K562 (cell line): ENCODE results near the gene NIPSNAP3A. TPM values are rescaled to one million over a fixed set of nuclear protein-coding genes. Genes with fewer than 3 reads are reported as not detected.

Experiments used
- ATAC-seq: fragments of 200-7000 bp; cut with Tn5 transposase; 3 replicates; pipeline ENCODE4 v1.9.1; 2020; ENCODE audit warnings: moderate library complexity
- BruUV-seq: library from RNA; stranded (reverse); fragments of 400-500 nt; replicated peaks from 2 replicates; lab custom pipeline; 2021; lab: Mats Ljungman, UMichigan
- CTCF ChIA-PET: fragments of 300-600 bp; formaldehyde crosslinking; extraction: SDS; loops from one replicate; lab custom pipeline; 2021; ENCODE audit warnings: low intra/inter-chr PET ratio; lab: Yijun Ruan, JAX
- POLR2A ChIA-PET: fragments of 300-600, 350-650 bp; sonication (Branson Sonifier 250); formaldehyde crosslinking; extraction: SDS; loops from one replicate; lab custom pipeline; 2021; ENCODE audit warnings: antibody characterized with exemption, inconsistent platforms; lab: Yijun Ruan, JAX
- DNase-seq, 4 experiments: peaks; one replicate each; pipeline versions ENCODE4 v3.0.0 to v3.0.0-alpha.2; 2011 to 2018; ENCODE audit warnings: low spot score in 3 of 4, mixed read lengths in 3 of 4; ENCODE audit errors: extremely low read depth in 1 of 4
- FAIRE-seq: peaks from 2 replicates; lab custom pipeline; 2011; peaks lifted over from hg19 to GRCh38; lab: Jason Lieb, UNC
- H2AFZ ChIP-seq: 2 replicates; pipeline ENCODE4 v1.6.0; 2011; ENCODE audit warnings: low read depth, low read length, control low read depth, inconsistent platforms
- H3K27ac ChIP-seq: fragments of 200-600 bp; 3 replicates; pipeline ENCODE4 v1.8.0; 2011; ENCODE audit warnings: low read depth, mild to moderate bottlenecking, control low read depth, inconsistent platforms, low read length, moderate library complexity, mixed read lengths; ENCODE audit errors: extremely low read depth
- H3K27me3 ChIP-seq, 2 experiments: fragments of 300-600 bp in 1 of 2; 2 replicates in 1 of 2; 3 replicates in 1 of 2; pipeline versions ENCODE4 v1.6.0 to v1.8.0; 2011; ENCODE audit warnings: inconsistent platforms in 2 of 2, low read length in 2 of 2, mild to moderate bottlenecking in 1 of 2, mixed read lengths in 1 of 2, moderate library complexity in 1 of 2; ENCODE audit not compliant: control insufficient read depth in 2 of 2, insufficient read depth in 2 of 2
- H3K36me3 ChIP-seq: fragments of 300-600 bp; 3 replicates; pipeline ENCODE4 v1.8.0; 2011; ENCODE audit warnings: mild to moderate bottlenecking, low read length, inconsistent platforms; ENCODE audit not compliant: control insufficient read depth, insufficient read depth
- H3K4me1 ChIP-seq, 2 experiments: fragments of 200-600 bp in 1 of 2; replicated peaks in 1 of 2; 2 replicates in 1 of 2; 3 replicates in 1 of 2; pipeline versions ENCODE4 v1.5.1 to v1.8.0; 2011; ENCODE audit warnings: inconsistent platforms in 2 of 2, low read length in 2 of 2, mild to moderate bottlenecking in 1 of 2, mixed read lengths in 1 of 2, moderate library complexity in 1 of 2; ENCODE audit not compliant: control insufficient read depth in 2 of 2, insufficient read depth in 2 of 2
- H3K4me2 ChIP-seq: 2 replicates; pipeline ENCODE4 v1.6.1; 2011; ENCODE audit warnings: low read length, control low read depth, inconsistent platforms, mixed read lengths; ENCODE audit not compliant: insufficient read depth
- H3K4me3 ChIP-seq: fragments of 200-600 bp; sonication (generic), shearing (Covaris generic); 2 replicates; pipeline ENCODE4 v1.5.1; 2016; ENCODE audit warnings: control low read depth, inconsistent platforms
- H3K79me2 ChIP-seq: fragments of 200-600 bp; 3 replicates; pipeline ENCODE4 v1.8.0; 2011; ENCODE audit warnings: low read length, inconsistent platforms; ENCODE audit not compliant: control insufficient read depth, insufficient read depth
- H3K9ac ChIP-seq, 2 experiments: 2 replicates each; pipeline versions ENCODE4 v1.6.0 to v1.6.1; 2011; ENCODE audit warnings: low read depth in 2 of 2, low read length in 2 of 2, control low read depth in 1 of 2, inconsistent platforms in 1 of 2, mild to moderate bottlenecking in 1 of 2, mixed read lengths in 1 of 2; ENCODE audit not compliant: insufficient read depth in 1 of 2
- H3K9me1 ChIP-seq: one replicate; pipeline ENCODE4 v1.6.0; 2011; ENCODE audit warnings: inconsistent platforms, mild to moderate bottlenecking, low read length, moderate library complexity; ENCODE audit not compliant: control insufficient read depth, insufficient read depth
- H3K9me3 ChIP-seq: replicated peaks from 2 replicates; pipeline ENCODE4 v1.5.1; 2011; ENCODE audit warnings: low read depth, low read length, inconsistent platforms; ENCODE audit not compliant: control insufficient read depth, insufficient read depth
- H4K20me1 ChIP-seq: replicated peaks from 2 replicates; pipeline ENCODE4 v1.6.1; 2011; ENCODE audit warnings: low read length, inconsistent platforms, mixed read lengths; ENCODE audit not compliant: control insufficient read depth, insufficient read depth
- BMI1 ChIP-seq: fragments of 150-350 bp; IDR thresholded peaks from 2 replicates; pipeline ENCODE4 v1.6.1; 2014; ENCODE audit warnings: low read length
- CEBPB ChIP-seq: fragments of 450-650 bp; IDR thresholded peaks from 2 replicates; pipeline ENCODE4 v1.6.1; 2016; ENCODE audit warnings: missing genetic modification characterization, missing compliant biosample characterization
- CEBPG ChIP-seq, 3 experiments: fragments of 200-800 bp in 1 of 3; sonication (Bioruptor generic) in 1 of 3; sonication (generic) in 1 of 3; formaldehyde crosslinking in 1 of 3; IDR thresholded peaks in 2 of 3; conservative IDR thresholded peaks in 1 of 3; 2 replicates each; pipeline versions ENCODE4 v1.6.1 to v1.8.0; 2016 to 2022; ENCODE audit warnings: missing compliant biosample characterization in 2 of 3, missing genetic modification characterization in 2 of 3, mild to moderate bottlenecking in 1 of 3, missing genetic modification reagents in 1 of 3
- ESRRA ChIP-seq: fragments of 450-650 bp; IDR thresholded peaks from 2 replicates; pipeline ENCODE4 v1.6.1; 2014; ENCODE audit warnings: low read depth, mild to moderate bottlenecking, moderate library complexity, borderline replicate concordance
- NFIX ChIP-seq: fragments of 250-450 bp; sonication (Bioruptor Pico); IDR thresholded peaks from 2 replicates; pipeline ENCODE4 v1.4.0; 2020; ENCODE audit warnings: low read depth, mild to moderate bottlenecking, moderate library complexity
- ZNF316 ChIP-seq: fragments of 450-650 bp; IDR thresholded peaks from 2 replicates; pipeline ENCODE4 v1.6.1; 2016
- ZNF696 ChIP-seq: fragments of 250-450 bp; sonication (Bioruptor Pico); conservative IDR thresholded peaks from 2 replicates; pipeline ENCODE4 v1.4.0; 2020; ENCODE audit warnings: mild to moderate bottlenecking, moderate library complexity
- ZNF764 ChIP-seq: fragments of 250-450 bp; sonication (Bioruptor Pico); IDR thresholded peaks from 2 replicates; pipeline ENCODE4 v1.4.0; 2020; ENCODE audit warnings: low read depth, mild to moderate bottlenecking, moderate library complexity
- ZNF766 ChIP-seq: fragments of 200-800 bp; sonication (Bioruptor generic); conservative IDR thresholded peaks from 2 replicates; pipeline ENCODE4 v1.6.1; 2016; ENCODE audit warnings: missing genetic modification characterization, missing compliant biosample characterization
- WGBS: fragments of 100-300 bp; shearing (Covaris generic); methylation state at CpG from one replicate; pipeline ENCODE4 v1.1.6; 2016; ENCODE audit warnings: low coverage, mixed read lengths; ENCODE audit not compliant: insufficient coverage; ENCODE audit errors: missing lambda C conversion rate; 5-methylcytosine and 5-hydroxymethylcytosine counted together
- in situ Hi-C: fragments of 300-500 bp; cut with MboI; formaldehyde crosslinking; loops from 4 replicates; pipeline ENCODE4 v1.15.0; 2018; ENCODE audit warnings: inconsistent platforms, mixed read lengths
- intact Hi-C: fragments of 100-400 bp; cut with micrococcal nuclease; formaldehyde crosslinking; loops from 2 replicates; pipeline ENCODE4 v1.14.2; 2022
- polyA plus RNA-seq, 8 experiments: library from polyadenylated mRNA; depleted of rRNA in 4 of 8; stranded (reverse) in 5 of 8; unstranded in 3 of 8; fragments of >200 nt; fragmentation: Nextera tagmentation in 2 of 8; fragmentation: Illumina TruSeq in 1 of 8; extraction: Ambion mirVana in 2 of 8; extraction: Trizol in 1 of 8; gene quantifications; 2 replicates each; pipeline versions ENCODE4 v1.2.1 to v1.2.3, GENCODE V29; 2011 to 2014; ENCODE audit warnings: inconsistent platforms in 1 of 8, missing spikeins in 1 of 8
- total RNA-seq, 7 experiments: library from RNA; depleted of rRNA in 6 of 7; stranded (reverse); fragments of >200 nt in 6 of 7; fragmentation: Illumina TruSeq in 2 of 7; extraction: Trizol in 2 of 7; gene quantifications; 2 replicates each; pipeline versions ENCODE4 v1.2.1 to v1.2.3, GENCODE V29; 2011 to 2021; ENCODE audit warnings: low replicate concordance in 1 of 7
- TF ChIP-seq, protein P1 (sequence below): fragments of 200-800 bp; sonication (Bioruptor generic); IDR thresholded peaks from 2 replicates; pipeline ENCODE4 v1.6.1; 2016; ENCODE audit warnings: missing genetic modification characterization, missing compliant biosample characterization
- TF ChIP-seq, protein P2 (sequence below), 2 experiments: fragments of 450-650 bp in 1 of 2; sonication (generic) in 1 of 2; formaldehyde crosslinking in 1 of 2; IDR thresholded peaks in 1 of 2; conservative IDR thresholded peaks in 1 of 2; 2 replicates each; pipeline versions ENCODE4 v1.6.1 to v1.8.1; 2016 to 2023; ENCODE audit warnings: mild to moderate bottlenecking in 2 of 2, moderate library complexity in 2 of 2, inconsistent platforms in 1 of 2, missing genetic modification reagents in 1 of 2

Gene NIPSNAP3A
- total and polyA plus RNA-seq, 9 of the 15 experiments (the other 6 are each of a cell fraction or from before 2014, with no cell fraction given), result 25.3 to 132 (median 40.5) TPM

DNA sequence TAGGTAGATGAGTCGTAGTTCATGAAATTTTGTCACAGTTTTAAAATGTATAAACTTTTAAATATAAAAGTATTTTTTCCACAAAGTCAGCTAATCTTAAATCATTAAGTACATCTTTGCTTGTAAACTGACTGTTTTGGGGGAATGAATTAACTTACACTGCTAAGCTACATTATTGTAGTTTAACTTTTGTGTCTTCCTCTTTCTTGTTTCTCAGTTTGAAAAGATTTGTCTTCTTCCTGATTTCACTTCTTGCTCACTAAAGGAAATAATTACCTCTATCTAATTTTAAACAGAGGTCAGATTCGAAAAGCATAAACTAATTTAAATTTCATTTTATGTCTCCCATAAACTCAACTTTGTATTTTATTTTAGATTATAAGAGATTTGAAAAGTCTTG lies 22.2 kb downstream of the NIPSNAP3A start (continued):
- TF ChIP-seq ZNF766 (CRISPR knock-in tag) (no peak), ZNF696 (CRISPR knock-in tag) (no peak), BMI1 (no peak)
- TF ChIP-seq, all 486 proteins: peak for 0

- ChIA-PET CTCF (no interaction called here), POLR2A (no interaction called here)
- H3K9me3 ChIP-seq, result no peaks in the 10 kb centered on the region
- peak overlapping the region in 1 of 2 experiments; percentile 24; a peak in 1 of 4 replicates for H3K9ac ChIP-seq
- DNase-seq, result no peak
- intact Hi-C loops, result no loop called here
- peak; percentile 47; the same call in 1 of the 2 replicates for TF ChIP-seq ZNF316
- TF ChIP-seq NFIX, result no peak
- TF ChIP-seq, protein P1, sequence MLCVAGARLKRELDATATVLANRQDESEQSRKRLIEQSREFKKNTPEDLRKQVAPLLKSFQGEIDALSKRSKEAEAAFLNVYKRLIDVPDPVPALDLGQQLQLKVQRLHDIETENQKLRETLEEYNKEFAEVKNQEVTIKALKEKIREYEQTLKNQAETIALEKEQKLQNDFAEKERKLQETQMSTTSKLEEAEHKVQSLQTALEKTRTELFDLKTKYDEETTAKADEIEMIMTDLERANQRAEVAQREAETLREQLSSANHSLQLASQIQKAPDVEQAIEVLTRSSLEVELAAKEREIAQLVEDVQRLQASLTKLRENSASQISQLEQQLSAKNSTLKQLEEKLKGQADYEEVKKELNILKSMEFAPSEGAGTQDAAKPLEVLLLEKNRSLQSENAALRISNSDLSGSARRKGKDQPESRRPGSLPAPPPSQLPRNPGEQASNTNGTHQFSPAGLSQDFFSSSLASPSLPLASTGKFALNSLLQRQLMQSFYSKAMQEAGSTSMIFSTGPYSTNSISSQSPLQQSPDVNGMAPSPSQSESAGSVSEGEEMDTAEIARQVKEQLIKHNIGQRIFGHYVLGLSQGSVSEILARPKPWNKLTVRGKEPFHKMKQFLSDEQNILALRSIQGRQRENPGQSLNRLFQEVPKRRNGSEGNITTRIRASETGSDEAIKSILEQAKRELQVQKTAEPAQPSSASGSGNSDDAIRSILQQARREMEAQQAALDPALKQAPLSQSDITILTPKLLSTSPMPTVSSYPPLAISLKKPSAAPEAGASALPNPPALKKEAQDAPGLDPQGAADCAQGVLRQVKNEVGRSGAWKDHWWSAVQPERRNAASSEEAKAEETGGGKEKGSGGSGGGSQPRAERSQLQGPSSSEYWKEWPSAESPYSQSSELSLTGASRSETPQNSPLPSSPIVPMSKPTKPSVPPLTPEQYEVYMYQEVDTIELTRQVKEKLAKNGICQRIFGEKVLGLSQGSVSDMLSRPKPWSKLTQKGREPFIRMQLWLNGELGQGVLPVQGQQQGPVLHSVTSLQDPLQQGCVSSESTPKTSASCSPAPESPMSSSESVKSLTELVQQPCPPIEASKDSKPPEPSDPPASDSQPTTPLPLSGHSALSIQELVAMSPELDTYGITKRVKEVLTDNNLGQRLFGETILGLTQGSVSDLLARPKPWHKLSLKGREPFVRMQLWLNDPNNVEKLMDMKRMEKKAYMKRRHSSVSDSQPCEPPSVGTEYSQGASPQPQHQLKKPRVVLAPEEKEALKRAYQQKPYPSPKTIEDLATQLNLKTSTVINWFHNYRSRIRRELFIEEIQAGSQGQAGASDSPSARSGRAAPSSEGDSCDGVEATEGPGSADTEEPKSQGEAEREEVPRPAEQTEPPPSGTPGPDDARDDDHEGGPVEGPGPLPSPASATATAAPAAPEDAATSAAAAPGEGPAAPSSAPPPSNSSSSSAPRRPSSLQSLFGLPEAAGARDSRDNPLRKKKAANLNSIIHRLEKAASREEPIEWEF (CRISPR knock-in tag), result no peak
- TF ChIP-seq, protein P2, sequence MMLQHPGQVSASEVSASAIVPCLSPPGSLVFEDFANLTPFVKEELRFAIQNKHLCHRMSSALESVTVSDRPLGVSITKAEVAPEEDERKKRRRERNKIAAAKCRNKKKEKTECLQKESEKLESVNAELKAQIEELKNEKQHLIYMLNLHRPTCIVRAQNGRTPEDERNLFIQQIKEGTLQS (IDR thresholded peaks at IDR 0.05), result peak; percentile 64
- TF ChIP-seq, protein P2 (CRISPR knock-in tag; conservative IDR thresholded peaks at IDR 0.05), result no peak
- peak; percentile 48 for TF ChIP-seq CEBPB (tag)
- no peak for TF ChIP-seq CEBPG (CRISPR knock-in tag; IDR thresholded peaks at IDR 0.05)
- TF ChIP-seq CEBPG (tag; conservative IDR thresholded peaks at IDR 0.05 in 1 of 2, IDR thresholded peaks at IDR 0.05 in 1 of 2), result peak; percentile 57 to 69; a peak in 3 of 4 replicates
- TF ChIP-seq ESRRA, result no peak
- TF ChIP-seq ZNF764, result no peak
- TF ChIP-seq, all 486 proteins: peak for 4
- 25% methylated on average over 5 of the region's 5 CpGs for WGBS
- Histone ChIP-seq H3K36me3 (no peaks in the 10 kb centered on the region; the same call in 2 of the 3 replicates), H3K27ac (no peak overlapping the region), H3K4me1 (peaks cover 9 to 22% of the 10 kb centered on the region in 2 experiments), H3K4me3 (no peak overlapping the region), H2AFZ (peak overlapping the region; percentile 69), H3K9me1 (no peaks in the 10 kb centered on the region), H3K4me2 (0 out of 2 replicates have a peak overlapping the region, but pooled peaks have one; percentile 6), H3K27me3 (no peaks in the 10 kb centered on the region), H4K20me1 (no peaks in the 10 kb centered on the region), H3K79me2 (no peaks in the 10 kb centered on the region)
- ATAC-seq (no peak), FAIRE-seq (peak; percentile 71)
- BruUV-seq, result no TSS peak
- in situ Hi-C loops, result no loop called here
These were observed 25.4 kb downstream of the NIPSNAP3A start for GRCh38 chr9:104772714-104773510.
